GM19324 (cell line): Measurements from ENCODE around the gene SOX10.

Experiments used
- ATAC-seq: cut with Tn5 transposase; IDR thresholded peaks from one replicate; pipeline ENCODE4 v1.9.1; 2021; ENCODE audit warnings: mild to moderate bottlenecking, moderate library complexity; ENCODE audit not compliant: unreplicated experiment, low FRiP score

The SOX10 gene

GRCh38 chr22:37933711-37934376 is 50.5 kb downstream of the SOX10 start:
- ATAC-seq, result peak; percentile 62

- no peak for ATAC-seq
Observed at GRCh38 chr22:37932821-37933578, 51.4 kb downstream of the SOX10 start.

GRCh38 chr22:37932401-37932800 is 52.0 kb downstream of the SOX10 start:
- no peak for ATAC-seq

GRCh38 chr22:37931893-37932389 is 52.4 kb downstream of the SOX10 start:
- ATAC-seq, result no peak

GRCh38 chr22:37930952-37931440 is 53.4 kb downstream of the SOX10 start:
- ATAC-seq, result no peak

- no peak for ATAC-seq
Observed at GRCh38 chr22:37930270-37930951, 53.9 kb downstream of the SOX10 start.

GRCh38 chr22:37929390-37929789 is 55.0 kb downstream of the SOX10 start:
- no peak for ATAC-seq

- ATAC-seq, result no peak
Observed at GRCh38 chr22:37927637-37927936, 56.8 kb downstream of the SOX10 start.

GRCh38 chr22:37926771-37927636 is 57.4 kb downstream of the SOX10 start:
- ATAC-seq, result no peak

GRCh38 chr22:37926358-37926757 is 58.0 kb downstream of the SOX10 start:
- ATAC-seq, result no peak

GRCh38 chr22:37925767-37926166 is 58.6 kb downstream of the SOX10 start:
- ATAC-seq, result no peak

- ATAC-seq, result no peak
Observed at GRCh38 chr22:37925330-37925729, 59.0 kb downstream of the SOX10 start.

- ATAC-seq, result no peak
Observed at GRCh38 chr22:37924386-37925065, 59.8 kb downstream of the SOX10 start.

- no peak for ATAC-seq
Observed at GRCh38 chr22:37923927-37924326, 60.4 kb downstream of the SOX10 start.
